GM12878 (cell line): Measurements from ENCODE around the gene ARHGAP19. TPM values are rescaled to one million over a fixed set of nuclear protein-coding genes. Genes with fewer than 3 reads are reported as not detected.

ENCODE experiments used
- ATAC-seq: fragments of 200-7000 bp; cut with Tn5 transposase; 3 replicates; pipeline ENCODE4 v1.9.1; 2020; ENCODE audit warnings: mild to moderate bottlenecking, moderate library complexity
- BruUV-seq: library from RNA; stranded (reverse); fragments of 400-500 nt; replicated peaks from 2 replicates; lab custom pipeline; 2021; lab: Mats Ljungman, UMichigan
- CTCF ChIA-PET: fragments of 300-600 bp; sonication (Branson Sonifier 250); formaldehyde crosslinking; extraction: SDS; loops from one replicate; lab custom pipeline; 2021; ENCODE audit warnings: inconsistent platforms; lab: Yijun Ruan, JAX
- POLR2A ChIA-PET: fragments of 350-600 bp; formaldehyde crosslinking; extraction: SDS; loops from one replicate; lab custom pipeline; 2021; ENCODE audit warnings: inconsistent platforms; lab: Charles Lee
- RAD21 ChIA-PET: fragments of 300-600 bp; sonication (Branson Sonifier 250); formaldehyde crosslinking; loops from one replicate; lab custom pipeline; 2023; ENCODE audit warnings: antibody characterized with exemption; ENCODE audit not compliant: unreplicated experiment; lab: Charles Lee
- SMC1A ChIA-PET: fragments of 300-600 bp; sonication (Branson Sonifier 250); formaldehyde crosslinking; loops from one replicate; lab custom pipeline; 2023; ENCODE audit not compliant: unreplicated experiment, uncharacterized antibody; lab: Charles Lee
- DNase-seq: peaks from one replicate; pipeline ENCODE4 v3.0.0-alpha.2; 2011; ENCODE audit warnings: low read depth, low spot score
- FAIRE-seq: peaks from 3 replicates; lab custom pipeline; 2011; peaks lifted over from hg19 to GRCh38; lab: Jason Lieb, UNC
- H2AFZ ChIP-seq: 2 replicates; pipeline ENCODE4 v1.6.0; 2011; ENCODE audit warnings: low read depth, low read length, control low read depth; ENCODE audit not compliant: control insufficient read depth
- H3K27ac ChIP-seq: 2 replicates; pipeline ENCODE4 v1.5.1; 2011; ENCODE audit warnings: control low read depth; ENCODE audit not compliant: control insufficient read depth, insufficient read depth
- H3K27me3 ChIP-seq, 2 experiments: replicated peaks in 1 of 2; 2 replicates each; pipeline versions ENCODE4 v1.6.0 to v1.6.1; 2011; ENCODE audit warnings: low read length in 1 of 2; ENCODE audit not compliant: control insufficient read depth in 2 of 2, insufficient read depth in 2 of 2
- H3K36me3 ChIP-seq, 2 experiments: 2 replicates each; pipeline ENCODE4 v1.5.1; 2011; ENCODE audit warnings: low read length in 1 of 2; ENCODE audit not compliant: control insufficient read depth in 2 of 2, insufficient read depth in 2 of 2
- H3K4me1 ChIP-seq: 2 replicates; pipeline ENCODE4 v1.6.1; 2011; ENCODE audit warnings: mild to moderate bottlenecking, low read length, moderate library complexity, mixed read lengths; ENCODE audit not compliant: control insufficient read depth, insufficient read depth
- H3K4me2 ChIP-seq: 2 replicates; pipeline ENCODE4 v1.6.0; 2011; ENCODE audit warnings: control low read depth; ENCODE audit not compliant: control insufficient read depth, insufficient read depth
- H3K4me3 ChIP-seq: fragments of 200-600 bp; sonication (generic); 2 replicates; pipeline ENCODE4 v1.5.1; 2016
- H3K79me2 ChIP-seq: 2 replicates; pipeline ENCODE4 v1.6.0; 2011; ENCODE audit warnings: low read length; ENCODE audit not compliant: control insufficient read depth, insufficient read depth
- H3K9ac ChIP-seq: 2 replicates; pipeline ENCODE4 v1.8.0; 2011; ENCODE audit warnings: low read length, control low read depth, mixed read lengths; ENCODE audit not compliant: control insufficient read depth, insufficient read depth
- H3K9me3 ChIP-seq: replicated peaks from 3 replicates; pipeline ENCODE4 v1.5.1; 2011; ENCODE audit warnings: mild to moderate bottlenecking, low read length; ENCODE audit not compliant: control insufficient read depth, insufficient read depth
- H4K20me1 ChIP-seq: 2 replicates; pipeline ENCODE4 v1.6.0; 2011; ENCODE audit not compliant: control insufficient read depth, insufficient read depth
- POU2F2 ChIP-seq: IDR thresholded peaks from 3 replicates; pipeline ENCODE4 v1.6.1; 2011; ENCODE audit warnings: low read depth, mild to moderate bottlenecking, low read length, borderline replicate concordance
- SPI1 ChIP-seq: IDR thresholded peaks from 2 replicates; pipeline ENCODE4 v1.6.1; 2011; ENCODE audit warnings: low read depth, mild to moderate bottlenecking, low read length, moderate library complexity, borderline replicate concordance; ENCODE audit not compliant: insufficient read depth
- SUZ12 ChIP-seq: fragments of 200-600 bp; sonication (generic); IDR thresholded peaks from one replicate; pipeline ENCODE4 v1.6.1; 2018; ENCODE audit warnings: antibody characterized with exemption, mild to moderate bottlenecking; ENCODE audit not compliant: unreplicated experiment
- WGBS: methylation state at CpG from one replicate; pipeline ENCODE4 v1.1.6; 2016; ENCODE audit warnings: low lambda C conversion rate; ENCODE audit not compliant: insufficient replicate concordance, insufficient coverage; ENCODE audit errors: missing lambda C conversion rate; 5-methylcytosine and 5-hydroxymethylcytosine counted together
- in situ Hi-C: fragments of 300-500 bp; cut with MboI; formaldehyde crosslinking; loops from 9 replicates; pipeline ENCODE4 v1.14.3; 2018; ENCODE audit warnings: mixed read lengths
- intact Hi-C: fragments of 100-400 bp; cut with micrococcal nuclease; formaldehyde crosslinking; loops from one replicate; pipeline ENCODE4 v1.14.2; 2022; ENCODE audit not compliant: unreplicated experiment
- polyA plus RNA-seq, 11 experiments: library from polyadenylated mRNA; depleted of rRNA in 4 of 11; unstranded in 6 of 11; stranded (reverse) in 5 of 11; fragments of >200 nt; fragmentation: Nextera tagmentation in 4 of 11; fragmentation: Illumina TruSeq in 1 of 11; extraction: Ambion mirVana in 4 of 11; extraction: Trizol in 1 of 11; gene quantifications; 1 replicate in 1 of 11; 2 replicates in 10 of 11; pipeline versions ENCODE4 v1.2.1 to v1.2.3, GENCODE V29; 2011 to 2016; ENCODE audit warnings: inconsistent platforms in 2 of 11, missing spikeins in 2 of 11, low read depth in 1 of 11
- total RNA-seq, 4 experiments: library from RNA; depleted of rRNA in 3 of 4; stranded (reverse); fragments of >200 nt in 3 of 4; fragmentation: Illumina TruSeq in 1 of 4; extraction: Trizol in 1 of 4; gene quantifications; 2 replicates each; pipeline versions ENCODE4 v1.2.1 to v1.2.3, GENCODE V29; 2013 to 2021
- TF ChIP-seq, protein P1 (sequence below): IDR thresholded peaks from 2 replicates; pipeline ENCODE4 v1.6.1; 2011; ENCODE audit warnings: low read depth, low read length, improper control_type of control experiment, borderline replicate concordance

ARHGAP19 gene
- total and polyA plus RNA-seq, 10 of the 15 experiments (the other 5 are each of a cell fraction or from before 2014, with no cell fraction given), result 13.3 to 40.7 (median 22.6) TPM

DNA sequence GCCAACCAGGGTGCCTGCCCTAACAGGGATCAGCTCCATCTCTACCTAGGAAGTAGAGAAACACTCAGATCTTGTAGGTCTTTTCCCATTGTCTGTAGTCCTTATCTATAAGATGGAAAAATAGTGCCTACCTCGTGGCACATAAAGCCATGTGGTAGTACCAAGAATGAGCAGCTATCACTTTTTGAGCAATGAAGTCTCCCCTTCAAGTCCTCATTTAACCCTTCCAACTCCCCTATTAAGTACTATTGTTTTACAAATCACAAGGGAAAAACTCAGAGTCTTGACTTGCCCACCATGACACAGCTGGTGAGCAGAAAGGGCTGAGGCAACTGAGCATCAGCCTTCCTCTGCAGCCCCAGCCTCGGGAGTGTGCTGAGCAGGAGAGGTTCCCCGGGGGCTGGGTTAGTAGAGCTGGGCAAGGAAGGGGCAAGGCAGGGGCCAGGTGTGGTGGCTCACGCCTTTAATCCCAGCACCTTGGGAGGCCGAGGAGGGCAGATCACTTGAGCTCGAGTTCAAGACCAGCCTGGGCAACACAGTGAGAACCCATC lies 38.8 kb upstream of the ARHGAP19 start:
- Histone ChIP-seq H3K27me3 (peaks cover 0 to 2% of the 10 kb centered on the region in 2 experiments; a peak in 1 of 4 replicates), H3K4me3 (no peak overlapping the region), H3K4me2 (no peak overlapping the region), H3K79me2 (no peaks in the 10 kb centered on the region), H3K4me1 (peaks cover 12% of the 10 kb centered on the region), H3K27ac (no peak overlapping the region), H4K20me1 (no peaks in the 10 kb centered on the region; the same call in 1 of the 2 replicates), H2AFZ (no peak overlapping the region), H3K9me3 (no peaks in the 10 kb centered on the region), H3K9ac (no peak overlapping the region), H3K36me3 (no peaks in the 10 kb centered on the region)
- 57% methylated on average over 6 of the region's 6 CpGs for WGBS
- DNase-seq (no peak), ATAC-seq (no peak), FAIRE-seq (no peak)
- intact Hi-C loops (loop anchor here (5.0 kb wide), 1 partner anchor 39 kb away; the partner anchor contains the start of gene ARHGAP19), in situ Hi-C loops (no loop called here)
- no peak for TF ChIP-seq POU2F2
- no peak for TF ChIP-seq SUZ12
- TF ChIP-seq SPI1, result no peak
- TF ChIP-seq, protein P1, sequence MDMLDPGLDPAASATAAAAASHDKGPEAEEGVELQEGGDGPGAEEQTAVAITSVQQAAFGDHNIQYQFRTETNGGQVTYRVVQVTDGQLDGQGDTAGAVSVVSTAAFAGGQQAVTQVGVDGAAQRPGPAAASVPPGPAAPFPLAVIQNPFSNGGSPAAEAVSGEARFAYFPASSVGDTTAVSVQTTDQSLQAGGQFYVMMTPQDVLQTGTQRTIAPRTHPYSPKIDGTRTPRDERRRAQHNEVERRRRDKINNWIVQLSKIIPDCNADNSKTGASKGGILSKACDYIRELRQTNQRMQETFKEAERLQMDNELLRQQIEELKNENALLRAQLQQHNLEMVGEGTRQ, result no peak
- no TSS peak for BruUV-seq
- POLR2A ChIA-PET, result interaction anchor here (1.1 kb wide), 1 partner anchor 10 kb away, joined by 4 read pairs; no protein-coding TSS in a partner anchor
- RAD21 ChIA-PET, result interaction anchor here (1.0 kb wide), 1 partner anchor 53 kb away, joined by 4 read pairs; no protein-coding TSS in a partner anchor
- SMC1A ChIA-PET, result interaction anchor here (0.6 to 3.4 kb wide), 3 partner anchors 43 to 1678 kb away, joined by 3 to 17 read pairs (median 3); no protein-coding TSS in a partner anchor
- CTCF ChIA-PET, result interaction anchor here (0.7 to 4.0 kb wide), 6 partner anchors 11 to 258 kb away, joined by 3 to 29 read pairs (median 4); no protein-coding TSS in a partner anchor
